HTR-8/SVneo (cell line): ENCODE measurements around the gene MAPKAPK3.

Source experiments
- DNase-seq: peaks from one replicate; pipeline ENCODE4 v3.0.0; 2011; ENCODE audit warnings: low spot score, mixed read lengths; ENCODE audit not compliant: insufficient read length
- FAIRE-seq: peaks from 2 replicates; lab custom pipeline; 2011; peaks lifted over from hg19 to GRCh38; lab: Jason Lieb, UNC

MAPKAPK3 gene

GRCh38 chr3:50624634-50625033, 7.7 kb downstream of the MAPKAPK3 start:
- FAIRE-seq = no peak
- no peak for DNase-seq

DNA sequence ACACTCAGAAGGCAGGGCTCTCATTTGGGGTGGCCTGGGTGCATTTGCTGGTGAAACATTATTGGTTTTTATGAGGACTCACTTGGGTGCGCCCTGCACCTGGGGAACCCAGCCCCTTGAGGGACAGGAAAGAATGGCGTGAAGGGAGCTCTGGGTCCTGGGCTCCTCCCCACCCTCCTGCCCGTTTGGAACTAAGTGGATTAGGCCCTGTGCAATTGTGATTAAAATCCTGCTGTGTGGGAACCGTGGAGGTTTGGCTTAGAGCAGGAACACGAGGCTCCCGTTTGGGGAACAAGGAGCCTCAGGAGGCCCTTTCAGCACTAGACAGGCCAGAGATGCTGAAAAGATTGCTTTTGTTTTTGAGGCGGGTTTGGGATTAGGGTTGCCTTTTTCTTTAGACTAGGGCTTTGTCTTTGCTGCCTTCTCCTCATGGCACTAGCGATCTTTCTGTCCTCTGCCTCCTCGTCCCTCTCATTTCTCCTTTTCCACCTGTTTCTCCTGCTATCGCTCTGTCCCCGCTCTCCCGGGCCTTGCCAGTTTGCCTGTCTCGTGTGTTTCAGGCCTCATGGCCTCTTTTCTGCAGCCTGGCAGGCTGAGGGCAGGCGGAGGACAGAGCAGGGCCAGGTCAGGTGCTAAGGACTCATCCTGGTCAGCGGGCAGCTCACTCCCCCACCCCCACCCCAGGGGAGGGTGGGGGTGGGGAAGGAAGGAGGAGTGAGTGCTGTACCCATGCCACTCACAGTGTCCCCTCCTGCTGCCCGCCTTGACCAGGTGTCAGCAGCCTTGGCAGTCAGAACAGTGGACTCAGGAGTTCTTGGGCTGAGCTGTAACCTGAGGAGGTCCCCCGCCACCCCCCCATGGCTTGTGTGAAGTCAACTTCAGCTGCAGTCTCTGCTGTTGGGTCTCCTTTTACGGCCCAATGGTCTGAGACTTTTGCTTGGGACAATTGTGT, 8.6 kb downstream of the MAPKAPK3 start:
- FAIRE-seq = no peak
- DNase-seq = no peak

GRCh38 chr3:50626401-50626800, 9.4 kb downstream of the MAPKAPK3 start:
- FAIRE-seq (no peak), DNase-seq (no peak)

GRCh38 chr3:50627407-50628051, 10.6 kb downstream of the MAPKAPK3 start:
- peak; percentile 68 for FAIRE-seq
- DNase-seq = peak; percentile 65

GRCh38 chr3:50628601-50629000, 11.7 kb downstream of the MAPKAPK3 start:
- FAIRE-seq = no peak
- no peak for DNase-seq

DNA sequence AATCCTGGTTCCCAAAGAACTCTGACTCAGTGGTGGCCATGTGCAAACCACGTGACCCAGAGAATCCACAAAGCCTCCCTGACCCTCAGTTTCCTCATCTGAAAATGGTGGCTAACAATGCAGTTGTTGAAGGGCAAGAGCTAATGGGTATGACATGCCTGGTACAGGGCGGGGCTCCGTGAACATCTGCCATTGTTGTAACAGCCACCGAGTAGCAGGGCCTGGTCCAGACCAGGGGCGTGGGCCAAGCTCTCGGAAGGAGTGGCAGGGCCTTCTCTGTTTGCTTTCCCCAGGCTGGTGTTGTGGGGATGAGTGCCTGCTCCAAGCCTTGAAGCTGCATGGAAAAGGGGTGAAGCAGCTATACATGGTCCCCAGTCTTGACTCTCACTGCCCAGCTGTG, 13.4 kb downstream of the MAPKAPK3 start:
- FAIRE-seq (no peak), DNase-seq (no peak)

DNA sequence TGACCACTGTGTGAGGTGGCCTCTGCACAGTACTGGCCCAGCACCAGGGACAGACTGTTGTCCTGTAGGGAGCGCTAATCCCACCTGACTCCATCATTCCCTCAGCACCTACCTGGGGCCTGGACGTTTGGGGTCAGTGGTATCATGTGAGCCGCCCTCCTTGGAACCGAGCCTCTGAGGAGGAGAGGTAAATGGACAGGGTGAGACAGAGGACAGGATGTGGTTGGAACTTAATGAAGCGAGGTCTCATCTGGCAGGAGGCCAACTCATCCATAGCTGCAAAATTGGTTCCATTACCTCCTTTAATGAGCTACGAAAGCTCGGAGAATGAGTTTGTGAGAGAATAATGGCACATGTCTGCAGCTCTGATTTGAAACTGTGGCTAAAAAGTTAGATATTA, 13.9 kb downstream of the MAPKAPK3 start:
- DNase-seq = no peak
- no peak for FAIRE-seq

DNA sequence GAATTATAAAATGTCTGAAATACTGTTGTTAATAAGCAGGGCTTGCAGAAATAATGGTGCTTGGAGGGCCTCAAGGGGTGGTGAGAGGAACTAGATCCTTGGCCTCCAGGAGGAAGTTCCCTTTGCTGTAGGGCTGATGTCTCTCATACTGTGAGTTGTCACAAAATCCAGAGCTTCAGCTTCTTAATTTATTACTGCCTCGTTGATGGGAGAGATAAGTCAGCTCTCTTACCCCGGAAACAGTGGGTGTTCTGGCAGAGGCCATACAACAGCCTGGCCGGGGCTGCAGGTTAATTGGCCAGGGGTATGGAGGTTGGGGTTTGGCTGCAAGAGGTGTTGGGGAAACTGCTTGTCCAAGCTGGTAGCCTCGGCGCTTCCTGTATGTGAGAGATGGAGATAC, 15.5 kb downstream of the MAPKAPK3 start:
- peak; percentile 41 for DNase-seq
- no peak for FAIRE-seq

GRCh38 chr3:50633230-50633790, 16.4 kb downstream of the MAPKAPK3 start:
- no peak for FAIRE-seq
- no peak for DNase-seq

GRCh38 chr3:50635066-50635465, 18.1 kb downstream of the MAPKAPK3 start:
- no peak for FAIRE-seq
- no peak for DNase-seq

DNA sequence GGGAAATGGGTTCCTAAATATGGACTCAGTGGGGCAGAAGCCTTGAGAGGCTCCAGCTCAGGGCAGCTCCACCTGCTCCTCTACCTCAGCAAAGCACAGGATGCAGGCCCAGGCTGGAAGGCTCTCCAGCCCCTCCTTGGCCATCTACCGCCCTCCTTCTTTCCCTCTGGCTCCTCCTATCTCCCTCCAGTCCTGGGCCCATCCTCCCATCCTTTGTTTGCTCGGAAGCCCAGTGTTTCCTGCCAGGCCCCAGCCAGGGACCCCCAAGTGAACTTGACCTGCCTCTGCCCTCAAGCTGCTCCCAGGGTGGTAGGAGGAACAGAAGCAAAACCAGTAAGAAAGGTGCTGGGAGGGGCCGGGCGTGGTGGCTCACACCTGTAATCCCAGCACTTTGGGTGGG, 20.1 kb downstream of the MAPKAPK3 start:
- DNase-seq (no peak), FAIRE-seq (no peak)

DNA sequence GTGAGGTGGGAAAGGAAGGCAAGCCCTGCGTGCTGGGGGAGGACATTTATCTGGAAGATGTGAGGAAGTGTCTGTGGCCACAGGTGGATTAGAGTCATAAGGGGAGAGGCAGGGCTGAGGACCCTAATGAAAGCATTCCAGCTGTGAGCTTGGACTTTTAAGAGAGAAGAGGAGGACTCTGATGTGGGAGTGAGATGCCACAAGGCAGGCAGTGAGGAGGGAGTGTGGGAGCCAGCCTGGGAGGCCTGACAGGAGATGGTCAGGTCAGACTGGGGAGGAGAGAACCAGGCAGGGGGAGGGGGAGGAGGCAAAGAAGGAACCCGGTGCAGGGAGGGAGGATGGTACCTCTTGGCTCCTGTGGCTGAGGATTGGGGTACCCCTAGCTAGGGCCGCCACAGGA, 21.0 kb downstream of the MAPKAPK3 start:
- DNase-seq (no peak), FAIRE-seq (no peak)

DNA sequence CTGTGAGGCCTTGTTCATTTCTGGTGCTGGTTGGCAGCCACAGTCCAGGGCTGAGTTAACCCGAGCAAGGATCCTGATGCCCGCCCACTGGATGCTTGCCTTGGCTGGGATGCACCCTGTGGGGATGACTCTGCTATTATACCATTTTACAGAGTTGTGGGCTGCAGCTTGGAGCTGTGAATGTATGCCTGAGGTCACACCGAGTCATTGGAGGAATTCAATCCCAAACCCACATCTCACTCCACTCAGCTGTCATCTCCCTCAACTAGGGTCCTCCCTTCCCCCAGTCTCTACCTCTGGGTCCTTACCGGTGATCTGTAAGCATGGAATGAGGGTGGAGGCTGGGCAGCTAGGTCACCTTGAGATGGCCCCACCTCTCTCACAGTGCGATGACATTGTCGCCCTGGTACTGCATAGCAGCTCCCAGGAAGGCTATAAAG, 22.1 kb downstream of the MAPKAPK3 start:
- peak; percentile 81 for FAIRE-seq

GRCh38 chr3:50642382-50642781, 25.4 kb downstream of the MAPKAPK3 start:
- FAIRE-seq (no peak), DNase-seq (no peak)

More for the DNA sequence above, 22.1 kb downstream of the MAPKAPK3 start:
- DNase-seq = no peak

GRCh38 chr3:50644561-50644960, 27.6 kb downstream of the MAPKAPK3 start:
- DNase-seq (no peak), FAIRE-seq (no peak)

DNA sequence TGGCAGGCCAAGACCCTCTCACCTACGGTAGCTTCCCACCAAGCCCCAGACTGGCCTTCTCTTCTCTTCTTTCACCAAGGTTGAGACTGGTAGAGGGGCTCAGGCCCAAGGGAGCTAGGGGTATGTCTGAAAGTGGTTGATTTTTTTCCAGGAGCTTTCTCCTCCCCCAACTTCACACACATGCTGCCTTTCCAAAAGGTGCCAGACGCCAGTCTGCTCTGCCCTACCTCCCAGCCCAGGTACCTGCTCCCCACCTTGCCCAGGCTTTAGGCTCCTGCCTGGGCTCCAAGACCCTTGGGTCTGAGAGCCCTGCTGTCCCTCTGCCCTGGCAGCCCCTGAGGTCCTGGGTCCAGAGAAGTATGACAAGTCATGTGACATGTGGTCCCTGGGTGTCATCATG, 28.4 kb downstream of the MAPKAPK3 start:
- FAIRE-seq (no peak), DNase-seq (no peak)

DNA sequence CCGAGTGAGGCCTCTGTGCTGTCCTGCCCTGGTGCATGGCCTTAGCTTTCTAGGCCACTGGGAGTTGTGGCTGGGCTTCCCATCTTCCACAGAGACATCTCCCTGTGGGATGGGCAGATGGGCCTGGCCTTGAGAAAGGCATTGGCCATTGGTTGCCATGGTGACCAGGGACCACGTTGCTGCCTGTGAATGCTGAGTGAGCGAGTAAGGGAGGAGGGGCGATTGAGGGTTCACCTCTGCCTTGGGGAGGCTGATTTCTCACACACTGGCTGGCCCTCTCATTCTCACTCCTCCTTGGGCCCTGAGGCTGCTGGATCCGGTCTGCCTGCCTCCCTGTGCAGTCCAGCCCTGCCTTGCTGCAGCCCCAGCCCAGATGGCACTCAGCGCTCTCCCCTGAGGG, 31.4 kb downstream of the MAPKAPK3 start:
- no peak for FAIRE-seq
- DNase-seq = no peak

GRCh38 chr3:50648944-50649343, 32.0 kb downstream of the MAPKAPK3 start:
- DNase-seq = no peak

GRCh38 chr3:50649451-50649931, 32.5 kb downstream of the MAPKAPK3 start:
- FAIRE-seq (no peak), DNase-seq (no peak)

More at GRCh38 chr3:50648944-50649343, 32.0 kb downstream of the MAPKAPK3 start:
- no peak for FAIRE-seq

GRCh38 chr3:50650018-50650417, 33.1 kb downstream of the MAPKAPK3 start:
- FAIRE-seq (no peak), DNase-seq (no peak)

DNA sequence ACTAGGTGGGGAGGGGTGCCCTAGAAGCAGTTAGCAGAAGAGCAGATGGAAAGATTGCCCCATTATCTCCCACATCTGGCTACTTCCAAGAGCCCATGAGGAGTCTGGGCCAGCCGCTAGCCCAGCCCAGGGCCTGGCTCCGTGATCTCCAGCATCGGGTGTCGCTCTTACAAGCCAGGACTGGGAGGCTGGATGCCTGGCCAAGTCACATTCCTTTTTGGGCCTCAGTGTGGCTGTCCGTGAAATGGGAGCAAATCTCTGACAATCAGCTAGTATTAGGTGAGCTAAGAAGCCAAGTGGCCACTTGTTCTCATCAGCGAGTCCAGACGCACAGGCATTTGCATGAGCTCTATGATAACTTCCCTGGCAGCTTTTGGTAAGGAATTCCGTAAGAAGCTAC, 34.5 kb downstream of the MAPKAPK3 start:
- DNase-seq (no peak), FAIRE-seq (no peak)
